NCI-H1436 treated with DMSO at 0.1 percent for 48 hours (cell line): ENCODE results near the gene MESP1.

Source experiments
- DNase-seq: peaks from one replicate; lab custom pipeline; 2025; lab: John Stamatoyannopoulos, UW

The MESP1 gene

DNA sequence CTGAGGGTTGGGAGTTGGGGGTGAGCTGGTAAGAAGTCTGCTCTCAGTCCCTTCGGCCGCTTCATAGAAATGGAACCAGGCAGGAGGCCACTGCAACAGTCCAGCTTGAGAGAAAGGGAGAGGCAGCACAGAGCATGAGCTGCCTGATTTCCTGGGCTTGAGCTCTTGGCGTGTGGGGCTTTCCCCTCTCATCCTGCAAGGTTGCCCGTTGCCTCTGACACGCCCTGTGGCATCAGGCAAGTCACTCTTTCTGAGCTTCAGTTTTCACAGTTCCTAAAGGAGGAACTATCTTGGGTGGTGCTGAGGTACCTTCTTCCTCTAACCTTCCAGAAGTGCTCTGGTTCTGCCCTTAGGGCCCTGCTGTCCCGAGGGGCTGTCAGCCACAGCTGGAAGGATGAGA, 30.0 kb upstream of the MESP1 start:
- DNase-seq, result no peak

DNA sequence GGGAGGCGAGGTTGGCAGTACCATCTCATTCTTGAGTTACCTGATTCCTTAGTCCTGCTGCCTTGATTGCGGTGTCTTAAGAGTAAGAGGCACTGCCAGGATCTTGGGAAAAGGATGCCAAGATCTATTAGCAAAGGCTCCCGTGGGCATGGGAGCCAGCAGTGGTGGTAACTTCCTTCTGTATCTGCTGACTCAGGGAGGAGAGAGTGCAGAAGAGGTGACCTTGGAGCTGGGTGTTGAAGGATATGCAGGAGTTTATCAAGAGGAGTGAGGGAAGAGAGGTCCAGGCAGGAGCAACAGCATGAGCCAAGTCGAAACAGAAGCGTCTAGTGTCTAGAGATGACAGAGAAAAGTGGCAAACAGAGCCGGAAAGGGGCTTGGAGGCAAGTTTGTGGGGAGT, 29.6 kb upstream of the MESP1 start:
- DNase-seq, result no peak

DNA sequence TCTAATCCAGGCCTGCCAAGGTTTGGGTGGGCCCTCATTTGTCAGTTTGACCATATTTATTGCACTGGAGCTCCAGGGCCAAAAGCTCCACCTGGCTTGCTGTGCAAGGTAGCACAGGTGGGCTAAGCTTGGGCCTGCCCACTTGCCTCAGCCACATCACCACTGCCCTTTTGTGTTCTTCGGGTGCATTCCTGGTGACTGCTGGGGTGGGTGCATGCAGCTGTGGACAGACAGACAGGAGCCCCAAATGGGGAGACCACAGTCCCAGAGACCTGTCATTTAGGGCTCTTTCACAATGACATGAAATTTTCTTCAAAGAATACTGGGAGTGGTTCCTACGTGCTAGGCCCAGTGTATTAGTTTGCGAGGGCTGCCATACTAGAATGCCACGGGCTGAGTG, 27.8 kb upstream of the MESP1 start:
- no peak for DNase-seq

DNA sequence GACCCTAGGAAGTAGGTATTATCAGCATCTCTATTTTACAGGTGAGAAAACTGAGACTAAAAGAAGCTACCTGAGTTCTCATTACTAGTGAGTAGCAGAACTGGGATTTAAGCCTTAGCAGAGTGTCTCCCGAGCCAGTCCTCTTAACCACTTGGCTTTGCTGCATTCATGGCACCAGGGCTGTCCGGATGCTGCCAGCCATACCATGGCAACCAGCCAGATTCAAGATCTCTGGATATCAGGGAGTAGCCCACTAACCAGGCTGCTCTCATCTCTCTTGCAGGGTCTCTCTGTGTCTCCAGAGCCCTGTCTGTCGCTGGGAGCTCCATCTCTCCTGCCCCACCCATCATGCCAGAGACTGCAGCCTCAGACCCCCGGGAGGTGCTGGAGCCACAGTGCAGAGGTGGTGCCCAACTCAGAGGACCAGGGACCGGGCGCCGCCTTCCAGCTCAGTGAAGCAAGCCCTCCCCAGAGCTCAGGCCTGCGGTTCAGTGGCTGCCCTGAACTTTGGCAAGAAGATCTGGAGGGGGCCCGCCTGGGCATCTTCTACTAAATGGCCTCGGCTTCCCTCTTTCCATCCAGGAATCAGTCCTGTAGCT, 26.8 kb upstream of the MESP1 start:
- DNase-seq, result no peak

DNA sequence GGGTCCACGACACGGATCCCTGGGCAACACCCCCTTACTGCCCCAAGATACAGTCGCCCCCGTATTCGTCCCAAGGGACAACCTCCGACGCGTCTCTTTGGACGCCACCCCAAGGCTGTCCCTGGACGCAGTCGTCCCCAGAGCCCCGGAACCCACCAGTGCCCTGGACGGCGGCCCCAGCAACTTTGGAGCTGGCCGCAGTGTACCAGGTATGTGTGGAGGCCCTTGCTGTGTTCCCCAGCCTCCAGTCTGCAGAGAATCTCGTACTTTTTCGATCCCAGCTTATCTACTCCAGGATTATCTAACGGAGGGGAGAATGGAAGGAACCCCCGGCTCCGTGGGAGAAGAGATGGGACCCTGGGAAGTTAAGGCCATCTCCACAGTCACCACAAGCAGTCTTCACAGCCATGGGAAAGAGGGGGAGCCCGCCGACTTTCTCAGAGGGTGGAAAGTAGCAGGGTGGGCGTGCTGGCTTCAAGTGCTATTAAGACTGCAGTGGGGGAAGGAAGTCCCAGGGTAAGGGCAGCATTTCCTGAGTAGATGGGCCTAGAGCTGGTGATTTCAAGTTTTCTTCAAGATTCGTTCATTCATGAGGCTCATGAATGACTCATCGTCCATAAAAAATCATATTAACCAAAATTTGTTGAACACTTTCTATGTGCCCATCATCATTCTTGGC, 26.2 kb upstream of the MESP1 start:
- no peak for DNase-seq

DNA sequence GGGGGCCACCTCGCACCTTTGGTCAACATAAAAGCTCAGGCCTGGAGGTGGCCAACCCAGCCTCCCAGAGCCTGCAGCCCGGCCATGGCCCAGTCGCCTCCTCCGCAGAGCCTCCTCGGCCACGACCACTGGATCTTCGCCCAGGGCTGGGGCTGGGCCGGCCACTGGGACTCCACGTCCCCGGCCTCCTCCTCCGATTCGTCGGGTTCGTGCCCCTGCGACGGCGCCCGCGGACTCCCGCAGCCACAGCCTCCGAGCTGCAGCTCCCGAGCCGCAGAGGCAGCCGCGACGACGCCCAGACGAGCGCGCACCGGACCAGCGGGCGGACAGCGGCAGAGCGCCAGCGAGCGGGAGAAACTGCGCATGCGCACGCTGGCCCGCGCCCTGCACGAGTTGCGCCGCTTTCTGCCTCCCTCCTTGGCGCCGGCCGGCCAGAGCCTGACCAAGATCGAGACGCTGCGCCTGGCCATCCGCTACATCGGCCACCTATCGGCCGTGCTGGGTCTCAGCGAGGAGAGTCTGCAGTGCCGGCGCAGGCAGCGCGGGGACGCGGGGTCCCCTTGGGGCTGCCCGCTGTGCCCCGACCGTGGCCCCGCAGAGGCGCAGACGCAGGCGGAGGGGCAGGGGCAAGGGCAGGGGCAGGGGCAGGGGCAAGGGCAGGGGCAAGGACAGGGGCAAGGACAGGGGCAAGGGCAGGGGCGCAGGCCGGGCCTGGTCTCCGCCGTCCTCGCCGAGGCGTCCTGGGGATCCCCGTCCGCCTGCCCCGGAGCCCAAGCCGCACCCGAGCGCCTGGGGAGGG, 25.4 kb upstream of the MESP1 start, which contains the start of gene MESP2:
TSS of gene MESP2 (plus strand) at position 59 of the 799 bp plus-strand sequence. CDS start at position 85, 26 bp downstream.
- DNase-seq, result no peak

DNA sequence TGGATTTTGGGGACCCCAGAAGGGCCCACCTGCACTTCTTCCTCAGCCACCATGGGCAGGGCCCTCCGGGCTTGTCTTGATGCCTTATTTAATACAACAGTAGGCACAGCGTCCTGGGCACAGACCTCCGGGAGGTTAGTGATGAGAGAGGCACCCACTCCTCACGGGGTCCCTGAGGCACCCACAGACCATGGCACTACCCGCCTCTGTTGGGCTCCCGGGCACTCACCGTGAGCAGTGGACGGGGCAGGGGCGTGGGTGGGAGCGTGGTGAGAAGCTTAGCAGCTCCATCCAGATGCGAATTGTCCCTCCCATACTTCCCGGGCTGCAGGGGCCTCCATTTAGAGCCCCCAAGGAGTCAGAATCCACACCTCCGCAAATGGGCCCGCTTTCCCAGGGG, 24.8 kb upstream of the MESP1 start:
- no peak for DNase-seq

DNA sequence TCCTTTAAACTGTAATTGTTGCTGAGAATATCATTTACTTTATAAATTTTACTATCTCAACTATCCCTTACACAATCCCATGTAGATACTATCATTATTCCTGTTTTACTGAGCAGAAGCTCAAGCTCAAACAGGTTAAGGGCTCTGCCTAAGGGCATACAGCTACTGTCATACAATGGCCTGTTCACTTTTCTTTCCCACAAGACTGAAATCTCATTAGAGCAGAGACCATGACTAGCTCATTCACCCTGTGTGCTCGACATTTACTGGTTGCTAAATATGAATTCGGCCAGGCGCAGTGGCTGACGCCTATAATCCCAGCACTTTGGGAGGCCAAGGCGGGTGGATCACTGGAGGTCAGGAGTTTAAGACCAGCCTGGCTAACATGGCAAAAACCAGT, 23.4 kb upstream of the MESP1 start:
- no peak for DNase-seq

DNA sequence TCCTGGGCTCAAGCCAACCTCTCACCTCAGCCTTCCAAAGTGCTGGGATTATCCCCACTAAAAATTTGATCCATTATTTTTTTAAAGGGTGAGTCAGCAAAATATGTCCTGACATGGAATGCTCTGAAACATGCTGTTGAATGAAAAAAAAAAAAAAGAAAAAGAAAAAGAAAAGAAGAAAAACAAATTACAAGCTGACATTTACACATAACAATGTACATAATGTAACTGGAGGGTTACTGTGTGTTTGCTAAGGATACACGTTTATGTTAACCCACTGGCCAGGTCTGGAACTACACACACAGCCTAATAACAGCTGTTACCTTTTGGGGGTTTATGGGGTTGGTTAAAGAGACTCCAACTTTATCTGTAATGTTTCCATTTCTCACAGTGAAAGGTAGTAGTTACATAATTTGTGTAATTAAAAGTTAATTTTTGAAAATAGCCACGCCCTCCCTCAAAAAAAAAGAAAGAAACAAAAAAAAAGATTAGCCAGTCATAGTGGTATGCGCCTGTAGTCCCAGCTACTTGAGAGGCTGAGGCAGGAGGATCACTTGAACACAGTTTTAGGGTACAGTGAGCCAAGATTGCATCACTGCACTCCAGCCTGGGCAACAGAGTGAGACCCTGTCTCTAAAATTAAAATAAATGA, 22.0 kb upstream of the MESP1 start:
- DNase-seq, result no peak

DNA sequence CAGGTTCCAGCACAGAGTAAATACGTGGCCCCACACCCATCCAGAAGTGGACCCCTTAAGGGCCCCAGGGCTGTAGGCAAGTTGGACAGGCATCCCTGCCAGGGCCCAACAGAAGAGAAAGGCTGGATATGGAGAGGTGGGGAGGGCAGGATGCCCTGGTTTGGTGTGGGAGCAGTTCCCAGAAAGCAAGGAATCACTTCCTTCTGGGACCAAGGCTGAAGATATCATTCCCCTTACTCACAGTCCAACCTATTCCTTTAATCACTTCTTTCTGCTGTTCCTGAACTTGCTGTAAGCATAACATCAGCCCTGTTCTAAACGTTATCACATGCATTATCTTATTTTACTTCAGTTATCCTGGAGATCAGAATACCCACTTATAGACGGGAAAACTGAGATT, 19.0 kb upstream of the MESP1 start:
- DNase-seq, result no peak

DNA sequence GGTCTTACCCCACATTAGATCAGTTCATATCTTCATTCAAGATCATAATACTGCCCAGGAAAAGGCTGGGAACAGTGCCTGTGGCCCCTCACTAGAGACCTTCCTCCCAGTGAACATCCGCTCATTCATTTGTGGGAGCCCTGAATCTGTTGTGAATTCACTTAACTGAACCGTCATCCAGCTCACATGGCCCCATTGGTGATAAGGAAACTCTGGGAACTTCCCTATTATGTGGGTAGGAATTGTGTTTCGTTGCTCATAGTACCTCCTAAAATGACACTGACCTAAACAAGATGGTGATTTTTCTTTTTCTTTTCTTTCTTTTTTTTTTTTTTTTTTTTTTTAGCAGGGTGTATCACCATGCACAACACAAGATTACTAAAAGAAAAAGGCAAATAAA, 18.3 kb upstream of the MESP1 start:
- DNase-seq, result no peak

DNA sequence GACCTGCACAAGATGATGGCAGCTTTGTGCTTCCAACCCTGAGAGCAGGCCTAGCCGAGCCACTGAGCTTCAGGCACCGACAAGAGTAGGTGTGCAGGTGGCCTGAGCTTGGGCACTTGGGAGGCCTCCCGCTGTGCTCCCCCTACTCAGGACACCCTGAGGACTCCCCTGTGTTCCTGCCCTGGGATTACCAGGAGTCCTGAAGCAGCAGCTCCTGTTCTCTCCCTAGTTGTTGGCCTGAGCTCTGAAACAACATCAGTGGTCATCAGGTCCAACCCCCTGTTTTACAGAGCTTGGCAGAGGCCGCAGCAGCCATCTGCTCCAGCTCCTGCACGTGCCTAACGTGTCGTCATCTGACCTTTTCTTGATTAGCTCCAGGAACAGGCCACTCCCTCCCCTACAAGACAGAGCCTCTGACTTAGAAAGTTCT, 17.0 kb upstream of the MESP1 start:
- no peak for DNase-seq

DNA sequence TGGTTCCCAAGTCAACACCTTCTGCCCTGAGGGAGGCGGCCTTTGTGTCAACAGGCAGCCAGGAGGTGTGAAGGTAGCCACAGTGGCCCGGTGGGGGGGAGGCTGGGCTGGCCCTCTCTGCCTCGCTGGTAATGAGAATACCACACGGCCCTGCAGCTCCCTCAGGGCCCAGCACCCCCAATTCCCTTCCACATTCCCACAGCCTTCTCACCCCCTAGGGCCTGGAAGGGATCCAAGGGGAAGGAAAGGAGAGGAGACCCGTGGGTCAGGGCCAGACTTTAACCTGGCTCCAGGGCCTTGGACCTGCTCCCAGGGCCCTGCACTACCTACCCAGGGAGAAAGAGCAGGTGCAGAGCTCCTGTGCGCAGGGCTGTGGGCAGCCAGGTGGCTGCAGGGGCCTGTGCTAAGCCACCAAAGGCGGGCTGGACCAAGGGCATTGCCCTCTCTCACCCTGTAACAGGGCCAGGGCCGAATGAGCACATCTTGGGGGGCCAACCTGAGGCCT, 16.4 kb upstream of the MESP1 start:
- no peak for DNase-seq

DNA sequence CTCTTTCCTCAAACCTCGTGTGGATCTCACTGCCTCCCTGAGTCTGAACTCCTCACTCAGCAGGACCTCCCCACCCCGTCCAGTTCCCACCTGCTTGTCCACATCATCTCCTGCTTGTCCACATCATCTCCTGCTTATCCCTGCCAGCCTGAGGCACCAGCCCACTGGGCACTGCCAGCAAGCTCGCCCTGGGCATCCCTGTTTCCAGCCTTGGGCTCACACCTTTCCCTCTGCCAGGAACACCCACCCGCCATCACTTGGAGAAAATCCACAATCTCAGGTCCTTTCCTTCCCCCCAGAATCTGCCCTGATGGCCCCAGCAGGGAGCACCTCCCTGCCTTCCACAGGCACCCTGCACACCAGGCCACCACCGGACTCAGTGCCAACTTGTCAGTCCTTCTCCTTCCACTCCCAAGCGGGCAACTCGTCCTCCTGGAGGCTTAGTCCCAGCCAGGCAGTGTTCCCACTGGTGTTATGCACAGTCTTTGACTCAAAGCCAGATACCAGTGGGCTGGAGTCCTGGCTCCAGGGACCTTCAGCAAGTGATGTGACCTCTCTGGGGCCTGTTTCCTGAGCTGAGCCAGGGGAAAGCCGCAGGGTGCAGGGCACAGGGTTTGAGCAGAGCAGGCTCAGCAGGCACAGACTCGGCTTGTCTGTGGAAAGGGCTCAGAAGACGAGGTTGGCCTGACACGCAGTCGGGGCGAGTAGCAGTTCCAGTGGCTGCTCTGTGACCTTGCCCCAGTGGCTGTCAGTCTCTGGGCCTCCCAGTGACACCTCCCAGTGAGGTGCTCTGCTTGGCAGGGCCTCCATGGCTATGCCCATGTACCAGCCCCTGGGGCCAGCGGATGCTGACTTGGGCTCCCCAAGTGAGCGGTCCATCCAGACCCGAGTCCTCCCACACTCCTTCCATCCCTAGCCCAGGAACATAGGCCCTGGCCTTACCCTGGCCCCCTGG, 15.6 kb upstream of the MESP1 start:
- DNase-seq, result no peak

DNA sequence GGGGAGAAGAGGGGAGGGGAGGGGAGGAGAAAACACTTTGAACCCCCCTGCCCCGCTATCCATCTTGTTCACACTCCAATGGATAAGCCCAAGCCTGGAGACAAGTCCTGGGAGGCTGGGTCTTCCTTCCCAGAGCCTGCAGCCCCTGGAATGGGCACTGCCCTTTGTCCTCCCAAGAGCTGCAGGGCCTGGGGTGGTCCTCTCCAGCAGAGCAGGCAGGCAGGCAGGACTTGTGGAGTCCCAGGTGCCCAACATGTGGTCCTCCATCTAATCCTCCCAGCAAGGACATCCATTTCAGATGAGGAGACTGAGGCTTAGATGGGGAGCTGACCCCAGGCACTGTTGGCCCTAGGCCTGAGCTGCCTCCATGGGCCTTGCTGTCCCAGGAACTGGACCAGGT, 14.6 kb upstream of the MESP1 start:
- DNase-seq, result no peak

DNA sequence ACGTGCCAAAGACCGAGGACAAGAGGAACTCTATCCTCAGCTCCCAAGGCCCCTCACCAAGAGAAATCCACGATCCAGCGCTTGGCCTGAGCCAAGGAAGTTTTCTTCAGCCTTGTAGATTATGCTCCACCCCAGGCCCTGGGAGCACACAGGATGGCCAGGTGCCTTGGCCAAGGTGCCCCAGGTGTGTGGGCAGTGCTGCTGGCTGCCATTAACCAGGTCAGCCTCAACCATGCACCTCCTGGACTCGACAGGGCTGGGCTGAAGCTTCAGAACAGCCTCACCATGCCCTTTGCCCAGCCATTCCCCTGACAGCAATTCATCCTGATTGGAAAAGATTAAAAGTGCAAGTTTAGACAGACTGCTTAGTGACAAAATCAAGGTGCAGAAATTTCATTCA, 10.9 kb upstream of the MESP1 start:
- DNase-seq, result no peak

DNA sequence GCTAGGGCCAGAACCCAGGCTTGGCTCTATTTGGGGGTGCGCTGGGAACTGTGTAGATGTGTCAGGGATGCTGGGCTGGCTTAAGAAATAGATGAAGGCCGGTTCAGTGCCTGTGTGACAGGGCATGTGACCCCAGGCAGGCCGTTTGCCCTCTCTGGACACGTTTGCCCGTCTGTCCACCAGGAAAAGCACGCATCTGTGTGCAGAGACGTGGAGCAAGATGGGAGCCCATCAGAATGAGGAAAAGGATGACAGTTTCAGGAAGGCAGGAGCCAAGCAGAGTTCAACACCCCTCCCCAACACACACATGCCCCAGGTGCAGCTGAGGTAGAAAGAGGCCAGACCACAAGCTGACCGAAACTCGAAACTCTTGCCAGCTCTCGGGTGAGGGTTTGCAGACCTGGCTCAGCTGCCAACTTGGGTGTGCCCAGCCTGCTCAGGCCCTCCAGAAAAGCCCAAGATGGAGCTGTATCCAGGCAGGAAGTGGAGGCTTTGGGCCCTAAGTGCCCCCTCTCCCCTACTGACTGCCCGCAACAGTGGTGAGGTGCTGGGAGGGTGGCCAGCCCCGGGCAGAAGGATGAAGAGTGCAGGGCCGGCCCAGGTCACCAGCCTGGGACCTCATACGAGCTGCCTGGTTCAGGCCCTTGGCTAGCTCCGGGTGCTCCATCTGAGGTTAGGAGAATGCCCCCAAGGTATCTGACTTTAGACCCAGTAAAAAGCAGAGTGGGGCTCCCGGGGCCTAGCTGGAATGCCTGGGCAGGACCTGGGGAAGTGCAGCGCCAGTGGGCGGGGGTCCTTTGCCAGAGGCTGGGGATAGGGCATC, 10.2 kb upstream of the MESP1 start:
- no peak for DNase-seq

DNA sequence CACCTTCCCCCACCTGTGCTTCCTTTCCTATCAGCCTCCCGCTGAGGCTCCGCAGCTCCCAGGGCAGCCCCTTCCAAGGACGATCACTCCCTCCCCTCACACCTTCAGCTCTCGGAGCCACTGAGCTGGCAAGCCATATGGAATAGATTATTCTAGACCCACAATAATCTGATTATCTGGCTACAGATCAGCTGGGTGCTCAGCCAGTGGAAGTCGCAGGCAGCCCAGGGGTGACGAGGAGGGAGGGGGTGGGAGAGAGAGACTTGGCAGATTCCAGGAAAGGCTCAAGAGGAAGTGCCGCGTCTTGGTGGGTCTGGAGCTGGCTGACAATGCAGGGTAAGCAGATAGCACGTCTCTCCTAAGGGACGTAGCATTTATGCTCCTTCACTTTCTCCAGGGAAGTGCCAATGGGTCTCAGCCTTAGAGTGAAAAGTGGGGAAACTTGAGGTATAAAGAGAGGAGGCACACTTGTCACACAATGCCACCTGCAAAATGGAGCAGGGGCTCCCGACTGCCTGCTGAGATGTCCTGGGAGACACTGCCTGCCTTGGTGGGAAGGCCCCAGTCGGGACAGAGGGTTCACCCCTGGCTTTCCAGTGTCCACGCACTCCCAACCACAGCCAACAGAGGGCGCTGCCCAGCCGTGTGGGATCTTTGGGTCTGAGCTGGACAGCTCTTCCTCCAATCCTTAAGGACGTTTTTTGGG, 9.4 kb upstream of the MESP1 start:
- DNase-seq, result no peak

DNA sequence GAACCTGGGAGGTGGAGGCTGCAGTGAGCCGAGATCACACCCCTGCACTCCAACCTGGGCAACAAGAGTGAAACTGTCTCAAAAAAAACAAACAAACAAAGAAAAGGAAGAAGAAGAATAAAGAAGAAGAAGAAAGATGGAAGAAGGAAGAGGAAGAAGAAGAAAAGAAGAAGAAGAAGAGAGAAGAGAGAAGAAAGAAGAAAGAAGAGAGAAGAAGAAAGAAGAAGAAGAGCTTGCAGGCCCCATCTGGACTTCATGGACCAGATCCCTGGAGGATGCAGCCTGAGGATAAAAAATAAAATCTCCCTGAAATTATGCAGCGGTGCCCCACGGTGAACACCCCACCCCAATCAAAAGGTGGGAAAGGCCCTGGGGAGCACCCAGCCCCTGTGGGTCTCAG, 8.8 kb upstream of the MESP1 start:
- no peak for DNase-seq

DNA sequence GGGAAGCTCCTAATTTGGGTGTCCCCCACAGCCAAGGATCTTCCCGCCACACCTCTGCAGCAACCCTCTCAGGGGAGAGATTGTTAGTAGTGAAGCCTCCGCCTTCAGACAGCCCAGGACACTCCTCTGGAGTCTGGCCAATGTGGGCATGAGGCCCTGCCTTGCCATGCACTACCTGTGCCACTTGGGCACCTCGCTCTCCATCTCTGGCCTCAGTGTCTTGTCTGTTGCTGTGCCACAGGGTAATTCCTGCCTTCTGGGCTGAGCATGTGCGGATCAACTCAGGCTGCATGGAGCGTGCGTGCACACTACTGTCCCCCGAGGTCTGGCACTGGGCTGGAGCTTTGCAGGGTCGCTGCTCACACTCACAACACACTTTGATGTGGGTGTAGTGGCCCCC, 7.9 kb upstream of the MESP1 start:
- DNase-seq, result no peak
